ENCODE data around the gene TMEM164.

Gene TMEM164

DNA sequence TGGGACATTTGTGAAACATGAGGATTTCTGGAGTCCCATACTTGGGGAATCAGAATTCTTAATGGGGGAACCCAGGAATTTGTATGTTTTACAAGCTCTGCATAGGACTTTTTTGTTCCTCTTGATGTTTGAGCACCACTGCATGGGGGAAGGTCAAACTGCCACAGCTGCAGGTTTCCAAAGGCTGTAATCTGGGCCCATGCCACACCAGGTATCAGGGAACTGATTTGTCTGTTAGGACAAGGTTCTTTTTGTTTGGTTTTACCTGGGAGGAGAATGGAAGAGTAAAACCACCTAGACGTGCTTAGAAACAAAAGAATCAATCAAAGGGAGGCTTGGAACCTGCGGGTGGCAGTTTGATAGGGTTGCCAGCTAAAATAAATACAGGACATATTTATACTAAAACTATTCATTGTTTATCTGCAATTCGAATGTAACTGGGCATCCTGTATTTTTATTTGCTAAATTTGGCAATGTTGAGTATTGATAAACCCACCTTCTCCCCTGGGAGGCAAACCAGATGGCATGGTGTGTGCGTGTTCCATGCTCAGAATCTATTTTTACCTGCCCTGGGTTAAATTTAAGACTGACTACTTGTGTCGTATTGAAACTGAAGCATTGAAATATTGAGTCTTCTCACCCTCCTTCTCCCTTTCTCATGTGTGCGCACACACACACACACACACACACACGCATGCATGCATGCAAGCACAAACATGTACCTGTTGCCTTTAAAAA is 63.7 kb downstream of the TMEM164 start:
- no peaks in the 10 kb centered on the region for H4K20me1 ChIP-seq (ENCODE audit: insufficient read depth)
- no peaks in the 10 kb centered on the region for H3K79me2 ChIP-seq (ENCODE audit: insufficient read depth, low read depth)
- no peak overlapping the region for H3K4me2 ChIP-seq
- H3K27me3 ChIP-seq (ENCODE audit: insufficient read depth, low read depth): no peaks in the 10 kb centered on the region
- H3K27ac ChIP-seq: no peak overlapping the region
- no peak overlapping the region for H2AFZ ChIP-seq (ENCODE audit: low read depth)
- TF ChIP-seq, protein P1, sequence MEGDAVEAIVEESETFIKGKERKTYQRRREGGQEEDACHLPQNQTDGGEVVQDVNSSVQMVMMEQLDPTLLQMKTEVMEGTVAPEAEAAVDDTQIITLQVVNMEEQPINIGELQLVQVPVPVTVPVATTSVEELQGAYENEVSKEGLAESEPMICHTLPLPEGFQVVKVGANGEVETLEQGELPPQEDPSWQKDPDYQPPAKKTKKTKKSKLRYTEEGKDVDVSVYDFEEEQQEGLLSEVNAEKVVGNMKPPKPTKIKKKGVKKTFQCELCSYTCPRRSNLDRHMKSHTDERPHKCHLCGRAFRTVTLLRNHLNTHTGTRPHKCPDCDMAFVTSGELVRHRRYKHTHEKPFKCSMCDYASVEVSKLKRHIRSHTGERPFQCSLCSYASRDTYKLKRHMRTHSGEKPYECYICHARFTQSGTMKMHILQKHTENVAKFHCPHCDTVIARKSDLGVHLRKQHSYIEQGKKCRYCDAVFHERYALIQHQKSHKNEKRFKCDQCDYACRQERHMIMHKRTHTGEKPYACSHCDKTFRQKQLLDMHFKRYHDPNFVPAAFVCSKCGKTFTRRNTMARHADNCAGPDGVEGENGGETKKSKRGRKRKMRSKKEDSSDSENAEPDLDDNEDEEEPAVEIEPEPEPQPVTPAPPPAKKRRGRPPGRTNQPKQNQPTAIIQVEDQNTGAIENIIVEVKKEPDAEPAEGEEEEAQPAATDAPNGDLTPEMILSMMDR (conservative IDR thresholded peaks at IDR 0.05; ENCODE audit: low read depth, low read length): no peak
- H3K9ac ChIP-seq: no peak overlapping the region
- no peaks in the 10 kb centered on the region for H3K36me3 ChIP-seq (ENCODE audit: insufficient read depth)
- H3K4me3 ChIP-seq (IDR thresholded peaks at IDR 0.05; ENCODE audit: insufficient read depth, low read depth, low read length): no peak overlapping the region
- H3K4me1 ChIP-seq (ENCODE audit: low read depth, poor library complexity, severe bottlenecking): no peaks in the 10 kb centered on the region

DNA sequence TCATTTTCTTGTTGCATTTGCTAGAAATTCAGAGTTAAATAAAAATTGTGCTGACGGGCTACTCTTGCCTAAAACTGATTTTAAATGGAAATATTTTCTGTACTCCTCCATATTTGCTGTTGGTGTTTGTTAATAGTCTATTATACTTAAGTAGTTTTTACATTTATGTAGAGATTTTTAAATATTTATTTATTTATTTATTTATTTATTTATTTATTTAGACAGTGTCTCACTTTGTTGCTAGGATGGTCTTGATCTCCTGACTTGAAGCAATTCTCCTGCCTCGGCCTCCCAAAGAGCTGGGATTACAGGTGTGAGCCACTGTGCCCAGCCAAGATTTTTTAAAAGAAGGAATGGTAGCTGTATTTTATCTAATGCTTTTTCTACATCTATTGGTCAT is 68.1 kb downstream of the TMEM164 start:
- TF ChIP-seq, protein P1 (conservative IDR thresholded peaks at IDR 0.05; ENCODE audit: low read depth, low read length): no peak
- Histone ChIP-seq H4K20me1 (ENCODE audit: insufficient read depth) (no peaks in the 10 kb centered on the region), H3K4me2 (no peak overlapping the region), H3K4me3 (IDR thresholded peaks at IDR 0.05; ENCODE audit: insufficient read depth, low read depth, low read length) (no peak overlapping the region), H3K27me3 (ENCODE audit: insufficient read depth, low read depth) (no peaks in the 10 kb centered on the region), H3K4me1 (ENCODE audit: low read depth, poor library complexity, severe bottlenecking) (no peaks in the 10 kb centered on the region), H3K27ac (no peak overlapping the region), H3K79me2 (ENCODE audit: insufficient read depth, low read depth) (no peaks in the 10 kb centered on the region), H3K36me3 (ENCODE audit: insufficient read depth) (no peaks in the 10 kb centered on the region), H2AFZ (ENCODE audit: low read depth) (no peak overlapping the region), H3K9ac (no peak overlapping the region)

DNA sequence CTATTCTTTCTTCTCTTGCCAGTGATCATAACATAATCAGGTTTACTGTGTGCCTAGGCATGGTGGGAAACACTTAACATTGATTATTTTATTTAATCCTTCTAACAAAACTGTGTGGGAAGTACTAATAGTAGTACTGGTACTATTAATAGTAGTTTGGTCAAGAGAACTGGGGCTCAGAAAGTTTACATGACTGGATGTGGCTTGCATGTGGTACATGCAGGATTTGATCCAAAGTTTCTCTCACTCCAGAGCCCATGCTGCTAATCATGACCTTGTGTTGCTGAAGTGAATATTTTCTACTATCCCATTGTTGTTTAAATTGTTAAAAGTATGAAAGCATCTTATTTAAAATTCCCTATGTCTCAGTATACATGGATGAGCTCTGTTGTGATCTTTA is 78.4 kb downstream of the TMEM164 start:
- TF ChIP-seq, protein P1 (conservative IDR thresholded peaks at IDR 0.05; ENCODE audit: low read depth, low read length): no peak
- Histone ChIP-seq H3K9ac (no peak overlapping the region), H3K27me3 (ENCODE audit: insufficient read depth, low read depth) (no peaks in the 10 kb centered on the region), H3K79me2 (ENCODE audit: insufficient read depth, low read depth) (no peaks in the 10 kb centered on the region), H3K4me3 (IDR thresholded peaks at IDR 0.05; ENCODE audit: insufficient read depth, low read depth, low read length) (no peak overlapping the region), H4K20me1 (ENCODE audit: insufficient read depth) (no peaks in the 10 kb centered on the region), H3K4me1 (ENCODE audit: low read depth, poor library complexity, severe bottlenecking) (no peaks in the 10 kb centered on the region), H3K27ac (no peak overlapping the region), H2AFZ (ENCODE audit: low read depth) (no peak overlapping the region), H3K4me2 (no peak overlapping the region), H3K36me3 (ENCODE audit: insufficient read depth) (no peaks in the 10 kb centered on the region)

DNA sequence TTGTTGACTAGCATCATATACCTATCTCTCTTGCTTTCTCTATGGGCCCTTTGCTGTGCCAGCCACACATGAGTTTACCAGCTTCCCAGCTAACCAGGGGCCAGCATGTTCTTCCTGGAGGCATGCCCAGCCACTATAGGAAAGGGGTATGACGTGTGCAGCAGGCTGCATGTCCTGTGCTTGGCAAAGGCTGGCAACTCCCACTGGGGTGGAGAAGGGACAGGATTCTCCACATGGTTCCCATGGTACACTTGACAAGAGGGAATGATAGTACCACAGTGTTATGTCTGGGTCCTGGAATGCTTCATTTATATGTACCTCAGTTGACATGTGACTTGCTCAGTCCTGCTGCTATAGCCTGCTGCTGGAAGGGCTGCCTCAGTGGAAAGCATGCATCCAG is 78.8 kb downstream of the TMEM164 start:
- Histone ChIP-seq H3K79me2 (ENCODE audit: insufficient read depth, low read depth) (no peaks in the 10 kb centered on the region), H3K27me3 (ENCODE audit: insufficient read depth, low read depth) (no peaks in the 10 kb centered on the region), H3K27ac (no peak overlapping the region), H3K9ac (no peak overlapping the region), H3K4me3 (IDR thresholded peaks at IDR 0.05; ENCODE audit: insufficient read depth, low read depth, low read length) (no peak overlapping the region), H3K36me3 (ENCODE audit: insufficient read depth) (no peaks in the 10 kb centered on the region), H3K4me2 (no peak overlapping the region), H3K4me1 (ENCODE audit: low read depth, poor library complexity, severe bottlenecking) (no peaks in the 10 kb centered on the region), H4K20me1 (ENCODE audit: insufficient read depth) (no peaks in the 10 kb centered on the region), H2AFZ (ENCODE audit: low read depth) (no peak overlapping the region)
- TF ChIP-seq, protein P1 (conservative IDR thresholded peaks at IDR 0.05; ENCODE audit: low read depth, low read length): no peak

All from KMS-11 (cell line).